Activated naive CD4-positive, alpha-beta T cell treated with anti-CD3 and anti-CD28 coated beads, Interleukin-2, amount 10 ng/mL, durations not matched to agents 7 days and 5 days (primary cell): Measurements from ENCODE around the gene CARMIL3.
A peak's percentile ranks its signal among the peaks of the same experiment; 100 is the strongest.
"Not testable (repeated sequence)": the region's sequence is repeated elsewhere in the genome, so short reads cannot be mapped to it uniquely, and the experiment has no call there.

Source experiments
- CTCF ChIA-PET: fragments of 350-600 bp; sonication (Branson Sonifier 250); formaldehyde crosslinking; loops from one replicate; lab custom pipeline; 2021; ENCODE audit warnings: antibody characterized with exemption; lab: Charles Lee
- DNase-seq: peaks from one replicate; pipeline ENCODE4 v3.0.0-alpha.2; 2020
- H3K27ac Mint-ChIP-seq: one replicate; pipeline ENCODE4 v1.8.0; 2021; ENCODE audit warnings: mild to moderate bottlenecking, moderate library complexity, mixed read lengths
- H3K27me3 Mint-ChIP-seq: one replicate; pipeline ENCODE4 v1.8.0; 2021; ENCODE audit warnings: mild to moderate bottlenecking, mixed read lengths
- H3K36me3 Mint-ChIP-seq: one replicate; pipeline ENCODE4 v1.8.0; 2021; ENCODE audit warnings: mixed read lengths
- H3K4me1 Mint-ChIP-seq: one replicate; pipeline ENCODE4 v1.8.0; 2021; ENCODE audit warnings: mixed read lengths
- H3K4me3 Mint-ChIP-seq: one replicate; pipeline ENCODE4 v1.8.0; 2021; ENCODE audit warnings: mild to moderate bottlenecking, moderate library complexity, mixed read lengths
- H3K9me3 Mint-ChIP-seq: one replicate; pipeline ENCODE4 v1.8.0; 2021; ENCODE audit warnings: mixed read lengths

CARMIL3 gene, protein sequence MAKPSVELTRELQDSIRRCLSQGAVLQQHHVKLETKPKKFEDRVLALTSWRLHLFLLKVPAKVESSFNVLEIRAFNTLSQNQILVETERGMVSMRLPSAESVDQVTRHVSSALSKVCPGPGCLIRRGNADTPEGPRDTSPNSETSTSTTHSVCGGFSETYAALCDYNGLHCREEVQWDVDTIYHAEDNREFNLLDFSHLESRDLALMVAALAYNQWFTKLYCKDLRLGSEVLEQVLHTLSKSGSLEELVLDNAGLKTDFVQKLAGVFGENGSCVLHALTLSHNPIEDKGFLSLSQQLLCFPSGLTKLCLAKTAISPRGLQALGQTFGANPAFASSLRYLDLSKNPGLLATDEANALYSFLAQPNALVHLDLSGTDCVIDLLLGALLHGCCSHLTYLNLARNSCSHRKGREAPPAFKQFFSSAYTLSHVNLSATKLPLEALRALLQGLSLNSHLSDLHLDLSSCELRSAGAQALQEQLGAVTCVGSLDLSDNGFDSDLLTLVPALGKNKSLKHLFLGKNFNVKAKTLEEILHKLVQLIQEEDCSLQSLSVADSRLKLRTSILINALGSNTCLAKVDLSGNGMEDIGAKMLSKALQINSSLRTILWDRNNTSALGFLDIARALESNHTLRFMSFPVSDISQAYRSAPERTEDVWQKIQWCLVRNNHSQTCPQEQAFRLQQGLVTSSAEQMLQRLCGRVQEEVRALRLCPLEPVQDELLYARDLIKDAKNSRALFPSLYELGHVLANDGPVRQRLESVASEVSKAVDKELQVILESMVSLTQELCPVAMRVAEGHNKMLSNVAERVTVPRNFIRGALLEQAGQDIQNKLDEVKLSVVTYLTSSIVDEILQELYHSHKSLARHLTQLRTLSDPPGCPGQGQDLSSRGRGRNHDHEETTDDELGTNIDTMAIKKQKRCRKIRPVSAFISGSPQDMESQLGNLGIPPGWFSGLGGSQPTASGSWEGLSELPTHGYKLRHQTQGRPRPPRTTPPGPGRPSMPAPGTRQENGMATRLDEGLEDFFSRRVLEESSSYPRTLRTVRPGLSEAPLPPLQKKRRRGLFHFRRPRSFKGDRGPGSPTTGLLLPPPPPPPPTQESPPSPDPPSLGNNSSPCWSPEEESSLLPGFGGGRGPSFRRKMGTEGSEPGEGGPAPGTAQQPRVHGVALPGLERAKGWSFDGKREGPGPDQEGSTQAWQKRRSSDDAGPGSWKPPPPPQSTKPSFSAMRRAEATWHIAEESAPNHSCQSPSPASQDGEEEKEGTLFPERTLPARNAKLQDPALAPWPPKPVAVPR (N-terminal part only)

DNA sequence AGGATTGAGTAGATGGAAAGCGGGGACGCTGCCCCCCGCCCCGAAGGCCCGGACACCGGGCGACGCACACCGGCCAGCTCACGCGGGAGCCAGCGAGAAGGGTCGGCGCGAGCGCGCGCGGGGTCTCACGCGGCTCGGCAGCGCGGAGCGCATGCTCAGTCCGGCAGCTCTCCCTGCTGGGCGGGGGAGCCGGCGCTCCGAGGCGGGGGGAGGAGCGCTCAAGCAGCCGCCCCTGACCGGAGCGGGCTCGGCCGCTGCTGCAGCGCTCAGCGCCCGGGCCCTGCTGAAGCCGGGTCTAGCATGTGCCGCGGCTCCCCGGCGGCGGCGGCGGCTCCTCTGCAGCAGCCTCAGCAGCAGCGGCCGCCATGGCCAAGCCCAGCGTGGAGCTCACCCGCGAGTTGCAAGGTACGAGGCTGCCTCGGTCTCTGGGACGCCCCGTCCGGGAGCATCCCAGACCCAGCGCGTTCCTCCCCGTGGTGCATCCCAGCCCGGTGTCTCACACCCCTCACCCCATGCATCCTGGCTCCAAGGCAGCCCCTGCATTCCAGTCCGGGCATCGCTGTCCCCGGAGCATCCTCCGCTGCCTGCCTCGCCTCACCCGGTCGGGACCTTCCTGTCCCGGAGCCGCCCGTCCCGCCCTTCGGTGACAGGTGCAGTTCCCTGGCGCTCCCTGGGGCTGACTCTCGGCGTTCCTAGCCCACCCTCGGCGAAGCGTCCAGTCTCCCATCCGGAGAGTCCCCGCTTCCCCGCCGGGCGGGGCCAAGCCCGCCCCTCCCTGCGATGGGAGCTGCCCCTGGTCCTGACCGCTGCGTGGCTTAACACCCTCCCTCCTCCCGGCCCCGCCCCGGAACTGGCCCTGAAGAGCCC lies at the start of gene CARMIL3:
CARMIL3 (plus strand) TSS at position 221 of the 867 bp plus-strand sequence; CDS start at position 366, 145 bp downstream.
- CTCF ChIA-PET = interaction anchor here (1.1 to 3.3 kb wide), 2 partner anchors 57 to 109 kb away, joined by 3 to 11 read pairs; partner anchors contain the start of gene IRF9
- H3K27ac Mint-ChIP-seq = no peak within 1 kb of the TSS
- no peaks in the 10 kb centered on the region for H3K9me3 Mint-ChIP-seq
- peak; percentile 78 for DNase-seq
- H3K27me3 Mint-ChIP-seq = peaks cover 89% of the 10 kb centered on the region
- peaks cover 16% of the 10 kb centered on the region for H3K4me1 Mint-ChIP-seq
- H3K36me3 Mint-ChIP-seq = no peaks in the 10 kb centered on the region
- peak within 1 kb of the TSS; percentile 69 for H3K4me3 Mint-ChIP-seq

DNA sequence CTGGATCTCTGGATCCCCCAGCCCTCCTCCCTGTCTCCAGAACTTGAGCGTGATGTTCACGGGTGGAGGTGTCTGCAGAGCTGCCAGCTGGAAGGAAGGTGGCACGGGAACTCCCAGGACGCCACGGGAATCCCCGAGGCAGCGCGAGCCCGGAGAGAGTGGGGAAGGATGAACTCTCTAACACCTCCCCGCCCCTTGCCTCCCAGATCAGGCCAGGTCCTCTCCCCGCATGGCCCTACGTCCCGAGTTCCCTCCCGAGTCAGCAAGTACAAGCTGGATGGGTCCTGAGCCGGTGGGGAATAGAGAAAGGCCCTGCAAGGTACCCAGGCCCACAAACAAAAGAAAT lies 45.4 kb upstream of the CARMIL3 start:
- H3K27me3 Mint-ChIP-seq, H3K9me3 Mint-ChIP-seq, CTCF ChIA-PET, H3K27ac Mint-ChIP-seq, DNase-seq: not testable (repeated sequence)
- peak overlapping the region; percentile 54 for H3K4me3 Mint-ChIP-seq
- peaks cover 16% of the 10 kb centered on the region for H3K36me3 Mint-ChIP-seq
- peaks cover 41% of the 10 kb centered on the region for H3K4me1 Mint-ChIP-seq

DNA sequence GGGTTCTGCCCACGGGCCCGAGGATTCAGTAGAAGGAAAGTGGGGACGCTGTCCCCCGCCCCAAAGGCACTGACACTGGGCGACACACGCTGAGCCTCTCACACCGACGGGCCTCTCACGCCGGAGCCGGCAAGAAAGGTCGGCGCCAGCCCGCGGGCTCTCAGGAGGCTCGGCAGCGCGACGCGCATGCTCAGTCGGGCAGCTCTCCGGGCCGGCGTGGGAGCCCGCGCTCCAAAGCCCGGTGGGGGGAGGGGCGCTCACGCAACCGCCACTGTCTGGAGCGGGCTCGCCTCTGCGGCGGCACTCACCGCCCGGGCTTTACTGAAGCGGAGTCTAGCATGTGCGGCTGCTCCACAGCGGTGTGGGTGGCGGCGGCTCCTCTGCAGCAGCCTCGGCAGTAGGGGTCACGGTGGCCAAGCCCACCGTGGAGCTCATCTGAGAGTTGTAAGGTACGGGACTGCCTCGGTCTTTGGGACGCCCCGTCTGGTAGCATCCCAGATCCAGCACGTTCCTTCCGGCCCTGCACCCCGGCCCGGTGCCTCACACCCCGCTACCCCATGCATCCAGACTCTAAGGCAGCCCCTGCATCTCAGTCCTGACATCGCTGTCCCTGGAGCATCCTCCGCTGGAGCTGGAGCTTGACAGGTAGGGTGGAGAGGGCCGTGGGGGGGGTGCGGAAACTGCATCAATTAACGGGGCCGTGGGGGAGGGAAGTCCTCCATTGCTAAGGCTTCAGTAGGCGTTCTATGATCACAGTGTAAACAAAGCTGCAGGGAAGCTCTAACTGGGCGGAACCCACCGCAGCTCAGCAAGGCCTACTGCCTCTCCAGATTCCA lies 44.8 kb upstream of the CARMIL3 start:
- H3K27me3 Mint-ChIP-seq, H3K9me3 Mint-ChIP-seq, CTCF ChIA-PET: not testable (repeated sequence)
- peak overlapping the region; percentile 81 for H3K27ac Mint-ChIP-seq
- DNase-seq = peak; percentile 71
- H3K4me1 Mint-ChIP-seq = peaks cover 41% of the 10 kb centered on the region
- H3K4me3 Mint-ChIP-seq = peak overlapping the region; percentile 77
- H3K36me3 Mint-ChIP-seq = peaks cover 16% of the 10 kb centered on the region

DNA sequence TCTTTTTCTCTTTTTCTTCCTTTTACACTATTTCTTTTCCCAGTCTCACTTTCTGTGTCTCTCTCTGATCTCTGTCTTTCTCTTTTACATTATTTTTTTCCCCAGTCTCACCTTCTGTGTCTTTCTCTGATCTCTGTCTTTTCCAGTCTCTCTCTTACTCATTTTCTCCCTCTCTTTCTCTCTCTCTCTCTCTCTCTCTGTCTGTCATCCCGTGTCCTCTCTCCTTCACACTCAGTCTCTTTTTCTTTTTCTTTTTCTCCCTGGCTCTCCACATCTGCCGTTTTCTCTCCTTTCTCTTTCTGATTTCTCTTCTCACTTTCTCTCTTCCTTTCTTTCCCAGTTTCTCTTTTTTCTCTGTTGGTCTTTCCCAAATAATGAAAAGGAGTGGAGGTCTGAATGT lies 40.8 kb upstream of the CARMIL3 start:
- CTCF ChIA-PET = no interaction called here
- no peak for DNase-seq
- H3K9me3 Mint-ChIP-seq = no peaks in the 10 kb centered on the region
- no peak overlapping the region for H3K4me3 Mint-ChIP-seq
- H3K27me3 Mint-ChIP-seq = no peaks in the 10 kb centered on the region
- peaks cover 41% of the 10 kb centered on the region for H3K4me1 Mint-ChIP-seq
- H3K36me3 Mint-ChIP-seq = peaks cover 18% of the 10 kb centered on the region
- H3K27ac Mint-ChIP-seq = peak overlapping the region; percentile 38

DNA sequence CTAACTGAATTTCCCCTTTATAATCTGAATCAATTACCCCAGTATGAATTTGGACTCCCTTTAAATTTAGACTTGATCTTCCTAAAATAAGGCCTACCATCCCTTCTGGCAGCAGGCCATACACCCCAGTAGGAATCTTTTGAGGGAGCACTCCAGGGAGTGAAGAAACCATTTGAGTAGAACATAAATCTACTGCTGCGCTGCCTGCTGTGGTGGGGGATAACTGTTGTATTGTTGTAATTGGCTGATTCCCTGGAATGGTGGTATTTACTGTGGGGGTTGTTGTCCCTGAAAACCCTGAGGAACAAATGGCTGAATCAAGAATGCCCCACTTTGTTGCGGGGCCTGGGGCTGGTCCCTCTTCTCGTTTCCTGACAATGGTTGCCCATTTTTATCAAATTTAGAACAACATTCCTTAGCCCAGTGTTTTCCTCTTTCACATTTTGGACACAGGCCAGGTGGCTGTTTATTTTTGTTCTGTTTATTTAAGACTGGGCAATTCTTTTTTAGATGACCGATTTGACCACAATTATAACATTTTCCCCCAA lies 39.0 kb upstream of the CARMIL3 start:
- not testable (repeated sequence) for H3K4me3 Mint-ChIP-seq, DNase-seq, H3K9me3 Mint-ChIP-seq

DNA sequence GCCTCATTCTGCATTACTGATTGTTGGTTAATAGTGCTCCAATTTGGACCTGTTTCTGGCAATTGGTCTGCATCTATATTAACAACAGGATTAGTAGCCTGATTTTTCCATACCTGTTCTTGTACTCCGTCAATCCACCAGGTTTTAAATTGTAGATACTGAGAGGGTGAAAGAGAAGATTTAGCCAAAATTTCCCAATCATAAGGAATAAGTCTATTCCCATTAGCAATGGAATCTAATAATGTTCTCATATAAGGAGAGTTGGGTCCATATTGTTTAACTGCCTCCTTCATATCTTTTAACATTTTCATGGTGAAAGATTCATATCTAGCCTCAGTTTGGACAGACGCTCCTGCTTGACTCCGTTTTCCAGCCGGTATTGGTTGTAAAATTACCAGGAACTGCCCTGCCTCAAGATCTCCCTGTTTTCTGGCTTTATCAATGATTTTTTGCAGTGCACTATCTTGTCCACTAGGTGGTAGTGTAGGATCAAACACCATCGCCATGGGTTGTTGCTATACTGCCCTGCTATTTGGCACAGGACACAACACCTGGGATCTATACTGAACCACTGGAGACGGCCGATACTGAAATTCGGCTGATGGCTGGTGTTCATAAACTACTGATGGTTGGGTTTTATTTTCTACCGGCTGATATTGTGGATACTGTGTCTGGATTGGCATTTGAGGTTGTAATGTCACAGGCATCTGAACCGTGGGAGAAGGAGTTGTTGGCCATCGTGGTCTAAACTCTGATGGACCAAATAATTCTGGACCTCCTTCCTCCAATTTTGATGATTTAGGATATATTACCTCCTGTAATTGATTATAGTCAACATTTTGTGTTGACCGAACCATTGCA lies 37.9 kb upstream of the CARMIL3 start:
- peaks cover 3% of the 10 kb centered on the region for H3K9me3 Mint-ChIP-seq
- no peak overlapping the region for H3K27ac Mint-ChIP-seq
- H3K4me3 Mint-ChIP-seq = no peak overlapping the region
- peaks cover 11% of the 10 kb centered on the region for H3K27me3 Mint-ChIP-seq
- CTCF ChIA-PET = interaction anchor here (0.6 to 1.4 kb wide), 5 partner anchors 39 to 95 kb away, joined by 4 to 6 read pairs (median 5); no protein-coding TSS in a partner anchor
- H3K4me1 Mint-ChIP-seq = peaks cover 25% of the 10 kb centered on the region
- H3K36me3 Mint-ChIP-seq = peaks cover 12% of the 10 kb centered on the region
- DNase-seq = peak; percentile 64

More for the DNA sequence above, 39.0 kb upstream of the CARMIL3 start:
- H3K4me1 Mint-ChIP-seq = peaks cover 35% of the 10 kb centered on the region
- H3K36me3 Mint-ChIP-seq = peaks cover 18% of the 10 kb centered on the region
- H3K27ac Mint-ChIP-seq, CTCF ChIA-PET, H3K27me3 Mint-ChIP-seq: not testable (repeated sequence)

DNA sequence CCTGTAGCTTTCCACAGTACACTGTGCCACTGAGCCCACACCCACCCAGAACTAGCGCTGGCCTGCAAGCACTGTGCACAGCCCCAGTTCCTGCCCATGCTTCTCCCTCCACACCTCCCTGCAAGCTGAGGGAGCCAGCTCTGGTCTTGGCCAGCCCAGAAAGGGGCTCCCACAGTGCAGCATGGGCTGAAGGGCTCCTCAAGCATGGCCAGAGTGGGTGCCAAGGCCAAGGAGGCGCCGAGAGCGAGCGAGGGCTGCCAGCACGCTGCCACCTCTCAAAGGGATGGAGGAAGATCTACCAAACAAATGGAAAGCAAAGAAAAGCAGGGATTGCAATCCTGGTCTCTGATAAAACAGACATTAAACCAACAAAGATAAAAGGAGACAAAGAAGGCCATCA lies 36.1 kb upstream of the CARMIL3 start:
- peaks cover 11% of the 10 kb centered on the region for H3K27me3 Mint-ChIP-seq
- H3K36me3 Mint-ChIP-seq, H3K27ac Mint-ChIP-seq, H3K9me3 Mint-ChIP-seq, H3K4me3 Mint-ChIP-seq, H3K4me1 Mint-ChIP-seq, DNase-seq: not testable (repeated sequence)
- CTCF ChIA-PET = interaction anchor here (1.4 kb wide), 1 partner anchor 74 kb away, joined by 5 read pairs; no protein-coding TSS in a partner anchor

DNA sequence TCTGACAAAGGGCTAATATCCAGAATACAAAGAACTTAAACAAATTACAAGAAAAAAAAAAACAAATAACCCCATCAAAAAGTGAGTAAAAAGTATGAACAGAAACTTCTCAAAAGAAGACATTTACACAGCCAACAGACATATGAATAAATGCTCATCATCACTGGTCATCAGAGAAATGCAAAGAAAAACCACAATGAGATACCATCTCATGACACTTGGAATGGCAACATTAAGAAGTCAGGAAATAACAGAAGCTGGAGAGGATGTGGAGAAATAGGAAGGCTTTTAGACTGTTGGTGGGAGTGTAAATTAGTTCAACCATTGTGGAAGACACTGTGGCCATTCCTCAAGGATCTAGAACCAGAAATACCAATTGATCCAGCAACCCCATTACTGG lies 32.8 kb upstream of the CARMIL3 start:
- peaks cover 14% of the 10 kb centered on the region for H3K27me3 Mint-ChIP-seq
- H3K9me3 Mint-ChIP-seq, H3K4me1 Mint-ChIP-seq, H3K4me3 Mint-ChIP-seq, H3K27ac Mint-ChIP-seq, CTCF ChIA-PET, H3K36me3 Mint-ChIP-seq, DNase-seq: not testable (repeated sequence)

DNA sequence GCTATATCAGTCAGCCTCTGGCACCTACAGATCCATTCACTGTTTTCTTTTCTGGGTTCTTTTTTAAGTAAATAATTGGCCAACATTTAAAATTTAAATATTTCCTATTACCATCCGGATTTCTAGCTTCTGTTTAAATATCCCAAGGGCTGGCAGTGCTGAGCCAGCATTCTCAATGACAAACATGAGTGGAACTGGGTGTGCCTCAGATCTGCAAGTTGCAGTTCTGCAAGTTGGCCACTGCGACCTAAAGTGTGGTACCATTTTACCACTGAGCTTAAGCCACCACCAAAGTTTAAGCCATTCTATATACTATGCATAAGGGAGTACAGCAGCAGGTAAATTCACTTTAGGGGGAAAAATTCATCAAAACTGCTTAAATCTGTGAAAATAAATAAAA lies 31.9 kb upstream of the CARMIL3 start:
- H3K9me3 Mint-ChIP-seq, DNase-seq, H3K4me1 Mint-ChIP-seq, H3K4me3 Mint-ChIP-seq, H3K36me3 Mint-ChIP-seq, H3K27ac Mint-ChIP-seq, CTCF ChIA-PET: not testable (repeated sequence)
- H3K27me3 Mint-ChIP-seq = peaks cover 17% of the 10 kb centered on the region

DNA sequence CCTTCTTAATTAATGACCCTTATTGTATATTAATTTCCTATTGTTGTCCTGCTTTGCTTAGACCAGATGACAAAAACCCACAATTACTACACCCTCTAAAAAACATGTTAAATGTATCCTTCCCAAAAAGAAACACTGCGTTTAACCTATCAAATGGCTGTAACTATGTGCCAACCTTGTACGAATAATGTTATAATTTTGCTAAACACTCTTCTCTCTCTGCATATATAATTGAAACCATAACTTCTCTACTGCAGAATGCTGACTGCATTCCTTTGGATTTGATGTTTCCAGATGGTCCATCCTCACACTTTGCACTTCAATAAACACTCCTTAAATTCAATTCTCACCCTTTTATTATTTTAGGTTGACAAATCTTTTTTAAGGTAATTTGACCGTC lies 31.3 kb upstream of the CARMIL3 start:
- H3K9me3 Mint-ChIP-seq, H3K4me3 Mint-ChIP-seq, H3K4me1 Mint-ChIP-seq, H3K36me3 Mint-ChIP-seq, CTCF ChIA-PET, DNase-seq, H3K27ac Mint-ChIP-seq: not testable (repeated sequence)
- peaks cover 21% of the 10 kb centered on the region for H3K27me3 Mint-ChIP-seq

DNA sequence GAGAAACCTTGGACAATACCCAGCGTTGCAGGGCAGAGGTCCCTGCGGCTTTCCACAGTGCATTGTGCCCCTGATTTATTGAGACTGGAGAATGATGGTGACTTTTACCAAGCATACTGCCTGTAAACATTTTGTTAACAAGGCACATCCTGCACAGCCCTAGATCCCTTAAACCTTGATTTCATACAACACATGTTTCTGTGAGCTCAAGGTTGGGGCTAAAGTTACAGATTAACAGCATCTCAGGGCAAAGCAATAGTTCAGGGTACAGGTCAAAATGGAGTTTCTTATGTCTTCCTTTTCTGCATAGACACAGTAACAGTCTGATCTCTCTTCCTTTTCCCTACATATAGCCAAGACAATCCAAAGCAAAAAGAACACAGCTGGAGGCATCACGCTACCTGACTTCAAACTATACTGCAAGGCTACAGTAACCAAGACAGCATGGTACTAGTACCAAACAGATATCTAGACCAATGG lies 26.8 kb upstream of the CARMIL3 start:
- H3K9me3 Mint-ChIP-seq, H3K4me3 Mint-ChIP-seq, H3K4me1 Mint-ChIP-seq, H3K36me3 Mint-ChIP-seq, DNase-seq, H3K27ac Mint-ChIP-seq, CTCF ChIA-PET: not testable (repeated sequence)
- H3K27me3 Mint-ChIP-seq = peaks cover 10% of the 10 kb centered on the region
